ENCODE results near the gene NXPH1.

GRCh38 chr7:8430643-8431042 lies 2.8 kb upstream of the NXPH1 start:
- TF ChIP-seq POLR2AphosphoS5 (IDR thresholded peaks at IDR 0.05; ENCODE audit: low read depth): no peak
- TF ChIP-seq CTCF (conservative IDR thresholded peaks at IDR 0.05; ENCODE audit: low read depth in 2 of 2): no peak
- no peak for TF ChIP-seq EZH2 (IDR thresholded peaks at IDR 0.05; ENCODE audit: low read depth, unreplicated experiment)
- TF ChIP-seq, protein P1, sequence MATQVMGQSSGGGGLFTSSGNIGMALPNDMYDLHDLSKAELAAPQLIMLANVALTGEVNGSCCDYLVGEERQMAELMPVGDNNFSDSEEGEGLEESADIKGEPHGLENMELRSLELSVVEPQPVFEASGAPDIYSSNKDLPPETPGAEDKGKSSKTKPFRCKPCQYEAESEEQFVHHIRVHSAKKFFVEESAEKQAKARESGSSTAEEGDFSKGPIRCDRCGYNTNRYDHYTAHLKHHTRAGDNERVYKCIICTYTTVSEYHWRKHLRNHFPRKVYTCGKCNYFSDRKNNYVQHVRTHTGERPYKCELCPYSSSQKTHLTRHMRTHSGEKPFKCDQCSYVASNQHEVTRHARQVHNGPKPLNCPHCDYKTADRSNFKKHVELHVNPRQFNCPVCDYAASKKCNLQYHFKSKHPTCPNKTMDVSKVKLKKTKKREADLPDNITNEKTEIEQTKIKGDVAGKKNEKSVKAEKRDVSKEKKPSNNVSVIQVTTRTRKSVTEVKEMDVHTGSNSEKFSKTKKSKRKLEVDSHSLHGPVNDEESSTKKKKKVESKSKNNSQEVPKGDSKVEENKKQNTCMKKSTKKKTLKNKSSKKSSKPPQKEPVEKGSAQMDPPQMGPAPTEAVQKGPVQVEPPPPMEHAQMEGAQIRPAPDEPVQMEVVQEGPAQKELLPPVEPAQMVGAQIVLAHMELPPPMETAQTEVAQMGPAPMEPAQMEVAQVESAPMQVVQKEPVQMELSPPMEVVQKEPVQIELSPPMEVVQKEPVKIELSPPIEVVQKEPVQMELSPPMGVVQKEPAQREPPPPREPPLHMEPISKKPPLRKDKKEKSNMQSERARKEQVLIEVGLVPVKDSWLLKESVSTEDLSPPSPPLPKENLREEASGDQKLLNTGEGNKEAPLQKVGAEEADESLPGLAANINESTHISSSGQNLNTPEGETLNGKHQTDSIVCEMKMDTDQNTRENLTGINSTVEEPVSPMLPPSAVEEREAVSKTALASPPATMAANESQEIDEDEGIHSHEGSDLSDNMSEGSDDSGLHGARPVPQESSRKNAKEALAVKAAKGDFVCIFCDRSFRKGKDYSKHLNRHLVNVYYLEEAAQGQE (IDR thresholded peaks at IDR 0.05; ENCODE audit: unreplicated experiment): no peak
- no peak for TF ChIP-seq CREB1 (CRISPR knock-in tag; IDR thresholded peaks at IDR 0.05; ENCODE audit: low read depth)
- no peak for TF ChIP-seq JUNB (IDR thresholded peaks at IDR 0.05; ENCODE audit: unreplicated experiment)
- TF ChIP-seq NANOG (IDR thresholded peaks at IDR 0.05; ENCODE audit: borderline replicate concordance): no peak
- no peak for TF ChIP-seq EZH2phosphoT487 (IDR thresholded peaks at IDR 0.05; ENCODE audit: unreplicated experiment)
